K562 (cell line): ENCODE results near the gene AGFG2. TPM values are rescaled to one million over a fixed set of nuclear protein-coding genes. Genes with fewer than 3 reads are reported as not detected.
A peak's percentile ranks its signal among the peaks of the same experiment; 100 is the strongest.

Source experiments
- ARNT ChIP-seq, 2 experiments: fragments of 450-650 bp; IDR thresholded peaks; 2 replicates each; pipeline ENCODE4 v1.6.1; 2016; ENCODE audit warnings: mild to moderate bottlenecking in 1 of 2
- MLLT1 ChIP-seq, 2 experiments: fragments of 450-650 bp; IDR thresholded peaks; 2 replicates each; pipeline ENCODE4 v1.6.1; 2016
- NFIC ChIP-seq: fragments of 450-650 bp; IDR thresholded peaks from 2 replicates; pipeline ENCODE4 v1.6.1; 2017; ENCODE audit warnings: mild to moderate bottlenecking, inconsistent platforms
- NFIX ChIP-seq: fragments of 250-450 bp; sonication (Bioruptor Pico); IDR thresholded peaks from 2 replicates; pipeline ENCODE4 v1.4.0; 2020; ENCODE audit warnings: low read depth, mild to moderate bottlenecking, moderate library complexity
- ZNF407 ChIP-seq: fragments of 450-650 bp; IDR thresholded peaks from 2 replicates; pipeline ENCODE4 v1.6.1; 2016; ENCODE audit warnings: low read depth
- ZSCAN32 ChIP-seq: fragments of 450-650 bp; formaldehyde crosslinking; IDR thresholded peaks from 2 replicates; pipeline ENCODE4 v1.4.0; 2020; ENCODE audit warnings: mild to moderate bottlenecking, moderate library complexity
- polyA plus RNA-seq, 8 experiments: library from polyadenylated mRNA; depleted of rRNA in 4 of 8; stranded (reverse) in 5 of 8; unstranded in 3 of 8; fragments of >200 nt; fragmentation: Nextera tagmentation in 2 of 8; fragmentation: Illumina TruSeq in 1 of 8; extraction: Ambion mirVana in 2 of 8; extraction: Trizol in 1 of 8; gene quantifications; 2 replicates each; pipeline versions ENCODE4 v1.2.1 to v1.2.3, GENCODE V29; 2011 to 2014; ENCODE audit warnings: inconsistent platforms in 1 of 8, missing spikeins in 1 of 8
- total RNA-seq, 7 experiments: library from RNA; depleted of rRNA in 6 of 7; stranded (reverse); fragments of >200 nt in 6 of 7; fragmentation: Illumina TruSeq in 2 of 7; extraction: Trizol in 2 of 7; gene quantifications; 2 replicates each; pipeline versions ENCODE4 v1.2.1 to v1.2.3, GENCODE V29; 2011 to 2021; ENCODE audit warnings: low replicate concordance in 1 of 7

The AGFG2 gene
- total and polyA plus RNA-seq, 9 of the 15 experiments (the other 6 are each of a cell fraction or from before 2014, with no cell fraction given) = 0.31 to 23.1 (median 6.5) TPM

- TF ChIP-seq NFIX (CRISPR knock-in tag) (no peak), MLLT1 (IDR thresholded peaks at IDR 0.05) (peak; percentile 73 to 85; a peak in 2 of 4 replicates), NFIC (peak; percentile 43; the same call in 1 of the 2 replicates), ARNT (IDR thresholded peaks at IDR 0.05) (0 out of 4 replicates have a peak, but pooled peaks of 1 of the 2 experiments have one; percentile 31), ZSCAN32 (CRISPR knock-in tag) (no peak), ZNF407 (peak; percentile 35; the same call in 1 of the 2 replicates)
These were observed 41.7 kb downstream of the AGFG2 start (continued) for GRCh38 chr7:100580466-100581283.
